ENCODE results near the gene SCGB3A1. TPM values are rescaled to one million over a fixed set of nuclear protein-coding genes. Genes with fewer than 3 reads are reported as not detected.

Gene SCGB3A1
- total RNA-seq, 2 donors from 2014 or later = not detected

- no peak for TF ChIP-seq CTCF (IDR thresholded peaks at IDR 0.05)
- Histone ChIP-seq H3K36me3 (peaks cover 16% of the 10 kb centered on the region), H3K27ac (no peak overlapping the region), H3K4me3 (no peak overlapping the region), H3K9me3 (no peaks in the 10 kb centered on the region), H3K27me3 (no peaks in the 10 kb centered on the region), H3K4me1 (no peaks in the 10 kb centered on the region)
- DNase-seq (ENCODE audit: low spot score) = no peak
Observed at GRCh38 chr5:180545248-180545647, 46.1 kb downstream of the SCGB3A1 start.

GRCh38 chr5:180541710-180542109 lies 49.6 kb downstream of the SCGB3A1 start:
- no peaks in the 10 kb centered on the region for H3K27me3 ChIP-seq
- peaks cover 13% of the 10 kb centered on the region for H3K36me3 ChIP-seq
- no peak for DNase-seq (ENCODE audit: low spot score)
- H3K4me1 ChIP-seq = no peaks in the 10 kb centered on the region
- H3K27ac ChIP-seq = no peak overlapping the region
- no peak overlapping the region for H3K4me3 ChIP-seq
- H3K9me3 ChIP-seq = no peaks in the 10 kb centered on the region
- no peak for TF ChIP-seq CTCF (IDR thresholded peaks at IDR 0.05)

Other genes starting within 250 kb of the SCGB3A1 start
- gene GFPT2, start 238.2 kb downstream of the SCGB3A1 start, total RNA-seq = 10 to 100 TPM; 25.4 to 27.2 TPM
- 1 to 10 TPM; 7.2 to 7.7 TPM for gene CNOT6, start 97.1 kb downstream of the SCGB3A1 start, total RNA-seq
- gene FLT4, start 58.1 kb upstream of the SCGB3A1 start, total RNA-seq = 1 to 10 TPM; 2.0 to 4.2 TPM
- not detected for gene OR2Y1, start 148.6 kb upstream of the SCGB3A1 start, total RNA-seq
- gene MGAT1, start 211.3 kb upstream of the SCGB3A1 start, total RNA-seq = 100 to 1,000 TPM in 1 of 2 donors, 10 to 100 TPM in 1; 84.1 to 130 TPM

All from right atrium auricular region (tissue), 2 donors.